GM12873 (cell line): ENCODE measurements around the gene LCMT2.

Source experiments
- CTCF ChIP-seq: IDR thresholded peaks from 2 replicates; pipeline ENCODE4 v1.5.1; 2012; ENCODE audit warnings: low read depth, mild to moderate bottlenecking, moderate library complexity, low read length, control low read depth; ENCODE audit not compliant: insufficient read depth; ENCODE audit errors: missing control alignments

The LCMT2 gene

GRCh38 chr15:43312378-43312777 is 18.0 kb downstream of the LCMT2 start:
- no peak for TF ChIP-seq CTCF

GRCh38 chr15:43302205-43302817 is 28.1 kb downstream of the LCMT2 start, which contains the start of gene TGM7:
Gene TGM7 (minus strand): TSS chr15:43302255.
- TF ChIP-seq CTCF, result no peak

- no peak for TF ChIP-seq CTCF
These were observed 30.5 kb downstream of the LCMT2 start for GRCh38 chr15:43299884-43300283.

GRCh38 chr15:43299411-43299810 is 31.0 kb downstream of the LCMT2 start:
- no peak for TF ChIP-seq CTCF

- TF ChIP-seq CTCF, result no peak
These were observed 36.2 kb downstream of the LCMT2 start for GRCh38 chr15:43294091-43294706.

- TF ChIP-seq CTCF, result no peak
These were observed 36.9 kb downstream of the LCMT2 start for GRCh38 chr15:43293432-43293831.

GRCh38 chr15:43292375-43293078 is 37.8 kb downstream of the LCMT2 start:
- TF ChIP-seq CTCF, result no peak
